K562 (cell line): ENCODE data around the gene LYZL6. TPM values are rescaled to one million over a fixed set of nuclear protein-coding genes. Genes with fewer than 3 reads are reported as not detected.
A peak's percentile ranks its signal among the peaks of the same experiment; 100 is the strongest.

ENCODE experiments used
- ATAC-seq: fragments of 200-7000 bp; cut with Tn5 transposase; 3 replicates; pipeline ENCODE4 v1.9.1; 2020; ENCODE audit warnings: moderate library complexity
- BruUV-seq: library from RNA; stranded (reverse); fragments of 400-500 nt; replicated peaks from 2 replicates; lab custom pipeline; 2021; lab: Mats Ljungman, UMichigan
- CTCF ChIA-PET: fragments of 300-600 bp; formaldehyde crosslinking; extraction: SDS; loops from one replicate; lab custom pipeline; 2021; ENCODE audit warnings: low intra/inter-chr PET ratio; lab: Yijun Ruan, JAX
- POLR2A ChIA-PET: fragments of 300-600, 350-650 bp; sonication (Branson Sonifier 250); formaldehyde crosslinking; extraction: SDS; loops from one replicate; lab custom pipeline; 2021; ENCODE audit warnings: antibody characterized with exemption, inconsistent platforms; lab: Yijun Ruan, JAX
- DNase-seq, 4 experiments: peaks; one replicate each; pipeline versions ENCODE4 v3.0.0 to v3.0.0-alpha.2; 2011 to 2018; ENCODE audit warnings: low spot score in 3 of 4, mixed read lengths in 3 of 4; ENCODE audit errors: extremely low read depth in 1 of 4
- FAIRE-seq: peaks from 2 replicates; lab custom pipeline; 2011; peaks lifted over from hg19 to GRCh38; lab: Jason Lieb, UNC
- H2AFZ ChIP-seq: 2 replicates; pipeline ENCODE4 v1.6.0; 2011; ENCODE audit warnings: low read depth, low read length, control low read depth, inconsistent platforms
- H3K27ac ChIP-seq: fragments of 200-600 bp; 3 replicates; pipeline ENCODE4 v1.8.0; 2011; ENCODE audit warnings: low read depth, mild to moderate bottlenecking, control low read depth, inconsistent platforms, low read length, moderate library complexity, mixed read lengths; ENCODE audit errors: extremely low read depth
- H3K27me3 ChIP-seq, 2 experiments: fragments of 300-600 bp in 1 of 2; 2 replicates in 1 of 2; 3 replicates in 1 of 2; pipeline versions ENCODE4 v1.6.0 to v1.8.0; 2011; ENCODE audit warnings: inconsistent platforms in 2 of 2, low read length in 2 of 2, mild to moderate bottlenecking in 1 of 2, mixed read lengths in 1 of 2, moderate library complexity in 1 of 2; ENCODE audit not compliant: control insufficient read depth in 2 of 2, insufficient read depth in 2 of 2
- H3K36me3 ChIP-seq: fragments of 300-600 bp; 3 replicates; pipeline ENCODE4 v1.8.0; 2011; ENCODE audit warnings: mild to moderate bottlenecking, low read length, inconsistent platforms; ENCODE audit not compliant: control insufficient read depth, insufficient read depth
- H3K4me1 ChIP-seq, 2 experiments: fragments of 200-600 bp in 1 of 2; replicated peaks in 1 of 2; 2 replicates in 1 of 2; 3 replicates in 1 of 2; pipeline versions ENCODE4 v1.5.1 to v1.8.0; 2011; ENCODE audit warnings: inconsistent platforms in 2 of 2, low read length in 2 of 2, mild to moderate bottlenecking in 1 of 2, mixed read lengths in 1 of 2, moderate library complexity in 1 of 2; ENCODE audit not compliant: control insufficient read depth in 2 of 2, insufficient read depth in 2 of 2
- H3K4me2 ChIP-seq: 2 replicates; pipeline ENCODE4 v1.6.1; 2011; ENCODE audit warnings: low read length, control low read depth, inconsistent platforms, mixed read lengths; ENCODE audit not compliant: insufficient read depth
- H3K4me3 ChIP-seq: fragments of 200-600 bp; sonication (generic), shearing (Covaris generic); 2 replicates; pipeline ENCODE4 v1.5.1; 2016; ENCODE audit warnings: control low read depth, inconsistent platforms
- H3K79me2 ChIP-seq: fragments of 200-600 bp; 3 replicates; pipeline ENCODE4 v1.8.0; 2011; ENCODE audit warnings: low read length, inconsistent platforms; ENCODE audit not compliant: control insufficient read depth, insufficient read depth
- H3K9ac ChIP-seq, 2 experiments: 2 replicates each; pipeline versions ENCODE4 v1.6.0 to v1.6.1; 2011; ENCODE audit warnings: low read depth in 2 of 2, low read length in 2 of 2, control low read depth in 1 of 2, inconsistent platforms in 1 of 2, mild to moderate bottlenecking in 1 of 2, mixed read lengths in 1 of 2; ENCODE audit not compliant: insufficient read depth in 1 of 2
- H3K9me1 ChIP-seq: one replicate; pipeline ENCODE4 v1.6.0; 2011; ENCODE audit warnings: inconsistent platforms, mild to moderate bottlenecking, low read length, moderate library complexity; ENCODE audit not compliant: control insufficient read depth, insufficient read depth
- H3K9me3 ChIP-seq: replicated peaks from 2 replicates; pipeline ENCODE4 v1.5.1; 2011; ENCODE audit warnings: low read depth, low read length, inconsistent platforms; ENCODE audit not compliant: control insufficient read depth, insufficient read depth
- H4K20me1 ChIP-seq: replicated peaks from 2 replicates; pipeline ENCODE4 v1.6.1; 2011; ENCODE audit warnings: low read length, inconsistent platforms, mixed read lengths; ENCODE audit not compliant: control insufficient read depth, insufficient read depth
- MTA1 ChIP-seq: fragments of 450-650 bp; IDR thresholded peaks from 2 replicates; pipeline ENCODE4 v1.6.1; 2017; ENCODE audit warnings: borderline replicate concordance
- ZNF592 ChIP-seq: fragments of 450-650 bp; IDR thresholded peaks from 2 replicates; pipeline ENCODE4 v1.6.1; 2017; ENCODE audit warnings: antibody characterized with exemption, mild to moderate bottlenecking
- in situ Hi-C: fragments of 300-500 bp; cut with MboI; formaldehyde crosslinking; loops from 4 replicates; pipeline ENCODE4 v1.15.0; 2018; ENCODE audit warnings: inconsistent platforms, mixed read lengths
- intact Hi-C: fragments of 100-400 bp; cut with micrococcal nuclease; formaldehyde crosslinking; loops from 2 replicates; pipeline ENCODE4 v1.14.2; 2022
- polyA plus RNA-seq, 8 experiments: library from polyadenylated mRNA; depleted of rRNA in 4 of 8; stranded (reverse) in 5 of 8; unstranded in 3 of 8; fragments of >200 nt; fragmentation: Nextera tagmentation in 2 of 8; fragmentation: Illumina TruSeq in 1 of 8; extraction: Ambion mirVana in 2 of 8; extraction: Trizol in 1 of 8; gene quantifications; 2 replicates each; pipeline versions ENCODE4 v1.2.1 to v1.2.3, GENCODE V29; 2011 to 2014; ENCODE audit warnings: inconsistent platforms in 1 of 8, missing spikeins in 1 of 8
- total RNA-seq, 7 experiments: library from RNA; depleted of rRNA in 6 of 7; stranded (reverse); fragments of >200 nt in 6 of 7; fragmentation: Illumina TruSeq in 2 of 7; extraction: Trizol in 2 of 7; gene quantifications; 2 replicates each; pipeline versions ENCODE4 v1.2.1 to v1.2.3, GENCODE V29; 2011 to 2021; ENCODE audit warnings: low replicate concordance in 1 of 7

The LYZL6 gene
- total and polyA plus RNA-seq, 9 of the 15 experiments (the other 6 are each of a cell fraction or from before 2014, with no cell fraction given) = not detected

GRCh38 chr17:35932586-35932985 lies 10.9 kb downstream of the LYZL6 start:
- Histone ChIP-seq H3K4me2 (no peak overlapping the region), H3K27ac (no peak overlapping the region), H4K20me1 (no peaks in the 10 kb centered on the region), H3K36me3 (no peaks in the 10 kb centered on the region), H2AFZ (peak overlapping the region; percentile 92), H3K9me1 (no peaks in the 10 kb centered on the region), H3K27me3 (no peaks in the 10 kb centered on the region), H3K79me2 (no peaks in the 10 kb centered on the region), H3K9ac (no peak overlapping the region), H3K4me1 (peaks cover 4 to 13% of the 10 kb centered on the region in 2 experiments), H3K4me3 (no peak overlapping the region), H3K9me3 (no peaks in the 10 kb centered on the region)
- in situ Hi-C loops (no loop called here), intact Hi-C loops (no loop called here)
- no TSS peak for BruUV-seq
- DNase-seq (no peak), FAIRE-seq (no peak), ATAC-seq (no peak)
- no peak for TF ChIP-seq MTA1
- TF ChIP-seq ZNF592 = 0 out of 2 replicates have a peak, but pooled peaks have one; percentile 35
- POLR2A ChIA-PET = interaction anchor here (1.0 to 1.9 kb wide), 3 partner anchors 10 to 30 kb away, joined by 3 to 6 read pairs (median 5); partner anchors contain the start of gene LYZL6
- CTCF ChIA-PET = no interaction called here
